Measurements from ENCODE around the gene SCFD2. TPM values are rescaled to one million over a fixed set of nuclear protein-coding genes. Genes with fewer than 3 reads are reported as not detected.

Gene SCFD2
- polyA plus RNA-seq, 4 donors, result 13.3 to 14.3 (median 13.4) TPM

DNA sequence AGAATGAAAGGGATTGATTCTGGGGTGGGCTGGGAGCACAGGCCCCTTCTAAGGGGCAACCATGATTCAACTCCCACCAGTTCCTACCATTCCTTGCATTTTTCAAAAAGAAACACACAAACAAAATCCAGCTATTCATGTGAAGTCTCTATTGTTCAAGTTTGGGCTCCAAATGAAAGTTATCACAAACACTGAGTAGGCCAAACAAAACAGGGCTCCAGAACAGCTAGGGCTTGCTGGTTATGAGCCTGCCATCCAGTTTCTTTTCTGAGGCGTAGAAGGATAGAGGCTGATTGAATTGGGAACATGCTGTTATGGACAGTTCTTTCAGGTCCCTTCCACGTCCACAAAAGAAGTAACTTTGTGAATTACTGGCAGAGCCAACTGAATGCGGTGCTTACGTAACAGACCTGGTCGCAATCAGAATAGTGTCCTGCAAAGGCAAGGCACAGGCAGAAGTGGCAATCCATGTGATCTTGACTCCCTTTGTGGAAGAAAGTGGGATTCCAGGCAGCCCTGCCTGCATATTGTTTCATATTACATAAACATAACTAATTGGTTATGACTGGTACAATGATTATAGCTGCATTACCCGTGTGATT is 244.5 kb downstream of the SCFD2 start:
- DNase-seq (ENCODE audit: low read depth in 4 of 4, low spot score in 3 of 4), result no peak

DNA sequence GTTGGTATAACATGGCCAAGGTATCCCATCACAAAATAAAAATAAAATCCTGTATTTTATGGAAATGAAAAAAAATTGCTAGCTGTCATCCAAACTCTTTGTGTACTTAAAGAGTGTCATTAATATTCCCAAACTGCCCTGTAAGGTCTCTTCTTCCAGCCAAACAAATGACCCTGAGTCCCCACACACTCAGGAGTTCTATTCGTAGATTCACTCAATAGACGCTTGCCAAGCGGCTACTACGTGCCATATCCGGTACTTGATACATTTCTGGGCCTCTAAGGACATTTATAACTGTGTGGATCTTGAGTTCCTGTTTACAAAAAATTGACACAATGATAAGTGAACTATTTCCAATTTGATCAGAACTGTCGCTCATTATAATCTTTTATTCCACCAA is 245.1 kb downstream of the SCFD2 start:
- no peak for DNase-seq (ENCODE audit: low read depth in 4 of 4, low spot score in 3 of 4)

DNA sequence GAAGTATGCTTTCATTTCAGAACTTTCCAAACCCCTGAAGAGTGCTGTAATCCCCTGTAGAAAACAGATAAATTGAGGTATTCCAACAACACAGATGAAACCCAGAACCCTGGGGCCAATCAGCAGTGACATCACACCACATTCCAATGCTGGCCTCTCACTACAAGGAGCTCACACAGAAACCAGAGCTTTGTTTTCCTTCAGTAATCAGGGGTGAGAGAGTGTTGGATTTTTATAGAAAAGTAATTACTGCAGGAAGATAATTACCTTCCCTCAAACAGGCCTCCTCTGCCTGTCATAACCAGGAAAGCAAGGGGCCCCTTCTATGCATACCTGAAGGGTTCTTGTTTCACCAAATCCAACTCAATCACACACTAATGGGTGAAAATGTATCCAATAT is 246.2 kb downstream of the SCFD2 start:
- DNase-seq (ENCODE audit: low read depth in 4 of 4, low spot score in 3 of 4), result peak in 2 of 4 donors; percentile 29 to 38

DNA sequence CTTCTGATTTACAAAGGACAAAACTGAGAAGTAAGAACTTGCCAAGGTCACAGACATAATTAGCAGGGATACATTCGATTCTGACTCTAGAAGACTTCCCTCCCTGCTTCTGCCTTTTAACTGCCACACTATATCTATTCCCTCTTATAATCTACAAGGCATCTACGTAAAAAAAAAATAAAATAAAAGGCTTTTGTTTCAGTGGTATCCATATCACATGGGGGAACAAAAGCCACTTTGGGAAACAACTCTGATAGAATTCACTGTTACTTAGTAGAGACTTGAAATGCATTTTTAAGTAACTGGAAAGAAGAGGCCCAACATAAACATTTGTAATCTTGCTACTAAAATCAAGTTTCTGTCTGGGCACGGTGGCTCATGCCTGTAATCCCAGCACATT is 247.2 kb downstream of the SCFD2 start:
- no peak for DNase-seq (ENCODE audit: low read depth in 4 of 4, low spot score in 3 of 4)

DNA sequence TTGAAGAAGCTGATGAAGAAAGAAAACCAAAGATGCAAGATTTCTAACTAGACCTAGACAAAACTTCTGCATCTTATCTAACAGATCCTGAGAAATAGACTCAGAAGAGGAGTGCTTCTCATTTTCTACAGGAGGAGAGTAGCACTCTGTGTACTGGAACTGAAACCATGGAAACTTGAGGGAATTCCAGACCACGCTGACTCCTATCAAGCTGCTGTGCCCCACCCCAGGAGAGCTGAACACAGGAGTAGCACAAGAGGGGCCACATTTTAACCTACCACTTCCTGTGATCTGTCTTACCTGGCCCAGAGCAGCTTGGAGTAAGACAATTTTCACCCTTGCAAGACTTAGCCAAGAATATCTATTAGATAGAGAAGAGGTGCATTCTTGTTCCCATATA is 248.9 kb downstream of the SCFD2 start:
- no peak for DNase-seq (ENCODE audit: low read depth in 4 of 4, low spot score in 3 of 4)

DNA sequence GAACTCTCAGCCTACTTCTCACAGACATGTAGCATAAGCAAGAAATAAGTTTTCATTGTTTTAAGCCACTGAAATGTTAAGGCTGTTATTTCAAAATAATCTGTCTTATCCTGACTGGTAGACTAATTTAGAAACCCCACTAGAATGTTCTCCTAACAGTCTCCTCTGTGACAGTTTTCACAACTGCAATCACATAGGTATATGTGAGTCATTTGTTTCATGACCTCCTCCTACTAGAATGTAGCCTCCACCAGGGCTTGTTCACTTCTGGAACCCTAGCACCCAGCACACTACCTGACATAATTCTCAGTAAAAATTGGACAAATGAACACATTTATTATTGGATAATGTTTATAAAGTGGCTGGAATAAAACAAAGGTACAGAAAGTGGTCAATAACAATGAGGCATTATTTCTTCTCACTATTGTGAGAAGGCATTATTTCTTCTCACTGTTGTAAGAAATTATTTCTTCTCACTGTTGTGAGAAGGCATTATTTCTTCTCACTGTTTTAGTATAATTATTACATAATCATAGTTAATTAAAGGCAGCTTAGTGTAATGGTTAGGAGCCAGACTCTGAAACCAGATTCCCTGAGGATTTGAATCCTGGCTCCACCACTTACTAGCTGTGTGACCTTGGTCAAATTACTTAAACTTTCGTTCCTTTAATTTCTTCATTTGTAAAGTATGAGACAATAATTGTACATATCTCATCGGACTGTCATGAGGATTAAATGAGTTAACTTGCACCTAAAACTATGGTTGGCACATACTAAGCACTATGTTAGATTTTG is 252.2 kb downstream of the SCFD2 start:
- no peak for DNase-seq (ENCODE audit: low read depth in 4 of 4, low spot score in 3 of 4)

DNA sequence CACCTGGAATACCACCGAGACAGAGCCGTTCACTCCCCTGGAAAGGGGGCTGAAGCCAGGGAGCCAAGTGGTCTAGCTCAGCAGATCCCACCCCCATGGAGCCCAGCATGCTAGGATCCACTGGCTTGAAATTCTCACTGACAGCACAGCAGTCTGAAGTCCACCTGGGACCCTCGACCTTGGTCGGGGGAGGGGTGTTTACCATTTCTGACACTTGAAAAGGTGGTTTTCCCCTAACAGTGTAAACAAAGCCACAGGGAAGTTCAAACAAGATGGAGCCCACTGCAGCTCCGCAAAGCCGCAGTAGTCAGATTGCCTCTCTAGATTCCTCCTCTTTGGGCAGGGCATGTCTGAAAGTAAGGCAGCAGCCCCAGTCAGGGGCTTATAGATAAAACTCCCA is 260.5 kb downstream of the SCFD2 start:
- DNase-seq (ENCODE audit: low read depth in 4 of 4, low spot score in 3 of 4), result no peak

DNA sequence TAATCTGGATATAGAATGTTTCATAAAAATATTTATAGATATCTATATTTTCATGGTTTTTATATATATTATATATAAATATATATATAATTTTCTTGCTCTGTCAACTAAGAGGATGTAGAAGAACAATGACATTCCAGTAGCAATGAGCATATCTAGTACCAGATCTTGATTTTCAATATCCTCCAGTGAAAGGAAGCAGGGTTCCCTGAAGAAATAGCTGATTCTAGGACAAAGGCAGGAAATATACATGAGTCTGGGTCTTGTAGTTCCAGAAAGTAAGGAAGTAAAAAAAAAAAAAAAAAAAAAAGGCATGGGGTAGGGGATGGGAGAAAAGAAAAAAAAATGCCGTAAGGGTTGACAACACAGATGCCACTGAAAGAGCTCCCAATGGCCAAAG is 262.4 kb downstream of the SCFD2 start:
- DNase-seq (ENCODE audit: low read depth in 4 of 4, low spot score in 3 of 4), result no peak

DNA sequence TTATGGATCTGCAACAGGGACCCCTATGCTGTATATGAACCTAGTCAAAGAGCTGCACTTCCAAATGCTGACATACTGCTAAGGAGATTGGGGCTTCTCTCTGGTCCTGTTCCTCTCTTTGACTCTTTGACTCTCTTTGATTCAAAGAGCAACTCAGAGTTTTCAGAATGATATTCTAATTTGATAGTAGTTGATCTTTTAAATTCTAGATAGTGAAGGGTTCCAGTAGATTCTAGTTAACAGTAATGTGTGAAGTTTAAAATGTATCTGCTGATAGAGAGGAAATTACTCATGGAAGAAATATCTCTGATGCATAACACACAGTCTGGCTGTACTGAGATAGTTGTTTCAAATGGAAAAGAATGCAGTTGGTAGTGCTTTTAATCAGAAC is 264.7 kb downstream of the SCFD2 start:
- DNase-seq (ENCODE audit: low read depth in 4 of 4, low spot score in 3 of 4), result no peak

DNA sequence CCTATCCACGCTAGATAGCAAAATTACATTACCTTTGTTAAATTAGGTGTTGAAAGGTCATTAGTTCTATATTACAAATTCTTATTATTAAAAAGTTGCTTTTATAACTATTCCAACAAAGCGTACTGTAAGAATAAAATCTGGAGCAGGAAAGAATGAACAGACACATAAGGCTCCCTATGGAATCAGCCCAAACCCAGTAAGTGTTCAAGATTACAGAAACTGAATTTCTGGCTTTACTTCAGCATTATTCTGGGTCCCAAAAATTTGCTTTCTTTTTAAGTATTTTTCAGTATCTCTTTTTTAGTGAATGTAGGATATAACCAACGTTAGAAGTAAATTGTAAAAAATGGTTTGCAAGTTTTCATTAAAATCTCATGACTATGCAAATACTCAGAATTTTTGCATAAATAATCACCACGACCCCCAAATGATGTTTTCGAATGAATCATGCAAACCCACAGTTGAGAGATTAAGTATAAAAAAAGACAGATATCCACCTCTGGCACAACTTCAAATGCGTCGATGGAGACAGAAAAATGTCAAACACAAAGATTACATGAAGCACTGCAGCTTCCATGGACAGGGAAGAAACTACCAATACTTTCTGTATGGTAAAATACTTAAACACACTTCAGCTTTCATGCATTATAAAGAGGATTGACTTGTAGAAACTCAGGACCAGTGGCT is 265.2 kb downstream of the SCFD2 start:
- no peak for DNase-seq (ENCODE audit: low read depth in 4 of 4, low spot score in 3 of 4)

DNA sequence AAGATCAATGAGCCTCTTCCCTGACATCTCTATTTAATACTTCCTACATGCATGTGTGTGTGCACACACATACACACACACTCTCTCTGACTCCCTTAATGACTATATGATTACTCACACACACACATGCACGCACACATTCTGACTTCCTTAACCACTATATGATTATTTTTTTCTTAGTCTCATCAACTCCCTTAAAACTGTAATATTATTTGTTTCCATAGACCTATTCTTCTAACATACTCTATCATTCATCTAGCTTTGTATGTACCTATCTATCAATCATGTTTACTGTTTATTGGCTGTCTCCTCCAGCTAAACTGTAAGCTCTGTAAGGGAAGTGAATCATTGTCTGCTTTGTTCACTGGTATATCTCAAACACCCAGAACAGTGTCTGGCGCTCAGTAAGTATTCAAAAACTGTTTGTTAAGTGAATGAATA is 267.2 kb downstream of the SCFD2 start:
- DNase-seq (ENCODE audit: low read depth in 4 of 4, low spot score in 3 of 4), result no peak

DNA sequence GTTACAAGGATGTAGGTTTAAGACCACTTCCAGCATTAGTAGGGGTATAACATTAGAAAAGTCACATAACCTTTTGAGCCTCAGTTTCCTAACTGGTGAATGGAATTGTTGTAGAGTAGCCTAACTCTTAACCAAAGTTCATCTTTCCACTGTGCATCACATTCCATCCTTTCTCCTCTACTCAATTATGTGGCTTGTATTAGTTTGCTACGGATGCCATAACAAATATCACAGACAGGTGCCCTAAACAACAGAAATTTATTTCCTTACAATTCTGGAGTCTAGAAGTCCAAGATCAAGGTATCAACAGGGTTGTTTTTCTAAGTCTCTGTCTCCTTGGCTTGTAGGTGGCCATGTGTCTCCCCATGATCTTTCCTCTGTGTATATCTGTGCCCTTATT is 271.8 kb downstream of the SCFD2 start:
- DNase-seq (ENCODE audit: low read depth in 4 of 4, low spot score in 3 of 4), result no peak

DNA sequence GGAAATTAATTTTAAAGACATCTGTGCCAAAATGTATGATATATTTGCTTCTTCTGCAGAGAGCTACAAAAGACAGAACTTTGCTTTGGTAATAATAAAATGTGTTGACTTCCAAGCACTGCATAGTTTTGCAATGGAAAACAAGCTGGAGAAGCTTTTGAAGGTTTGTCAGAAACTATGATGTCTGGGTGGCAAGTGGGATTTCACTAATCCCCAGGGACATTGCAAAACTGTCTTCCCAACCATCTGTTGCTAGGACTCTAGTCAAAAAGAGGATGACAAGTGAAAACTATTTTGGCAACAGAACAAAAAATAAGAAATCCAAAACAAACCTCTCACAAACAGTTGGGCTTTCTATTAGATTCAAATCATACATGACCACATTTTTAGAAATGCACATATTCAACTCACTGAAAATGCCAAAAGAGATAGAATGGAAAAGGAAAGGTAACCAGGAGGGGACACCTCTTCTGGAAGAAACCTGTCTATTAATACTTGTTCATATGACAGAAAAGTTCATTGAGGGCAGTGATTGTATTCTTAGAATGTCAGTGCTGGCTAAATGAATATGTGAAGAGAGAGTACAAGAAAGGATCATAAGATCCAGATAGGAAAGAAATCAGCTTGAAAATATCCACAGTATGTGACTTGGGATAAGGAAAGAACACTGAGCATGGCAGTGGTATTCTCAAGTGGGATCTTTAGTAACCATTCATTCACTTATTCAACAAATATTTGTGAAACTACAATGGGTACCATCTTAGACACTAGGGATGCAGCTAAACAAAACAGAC is 275.7 kb downstream of the SCFD2 start:
- no peak for DNase-seq (ENCODE audit: low read depth in 4 of 4, low spot score in 3 of 4)

DNA sequence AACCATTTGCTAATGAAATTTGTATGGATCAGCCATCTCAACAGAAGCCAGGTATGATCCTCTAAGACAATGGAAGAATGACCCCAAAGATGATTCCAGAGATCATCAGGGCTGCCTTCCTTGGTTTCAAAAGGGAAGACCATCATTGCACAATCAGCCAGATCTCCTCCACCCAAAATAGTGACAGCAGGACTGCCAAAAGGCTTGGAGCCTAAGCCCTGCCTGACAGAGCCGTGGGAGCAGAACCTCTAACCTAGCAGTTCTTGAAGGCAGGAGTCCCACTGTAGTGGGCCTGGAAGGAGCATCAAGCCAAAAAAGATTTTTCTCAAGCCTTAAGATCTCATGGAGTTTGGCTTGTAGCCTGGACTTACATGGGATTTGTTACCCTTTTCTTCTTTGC is 277.7 kb downstream of the SCFD2 start:
- DNase-seq (ENCODE audit: low read depth in 4 of 4, low spot score in 3 of 4), result no peak

DNA sequence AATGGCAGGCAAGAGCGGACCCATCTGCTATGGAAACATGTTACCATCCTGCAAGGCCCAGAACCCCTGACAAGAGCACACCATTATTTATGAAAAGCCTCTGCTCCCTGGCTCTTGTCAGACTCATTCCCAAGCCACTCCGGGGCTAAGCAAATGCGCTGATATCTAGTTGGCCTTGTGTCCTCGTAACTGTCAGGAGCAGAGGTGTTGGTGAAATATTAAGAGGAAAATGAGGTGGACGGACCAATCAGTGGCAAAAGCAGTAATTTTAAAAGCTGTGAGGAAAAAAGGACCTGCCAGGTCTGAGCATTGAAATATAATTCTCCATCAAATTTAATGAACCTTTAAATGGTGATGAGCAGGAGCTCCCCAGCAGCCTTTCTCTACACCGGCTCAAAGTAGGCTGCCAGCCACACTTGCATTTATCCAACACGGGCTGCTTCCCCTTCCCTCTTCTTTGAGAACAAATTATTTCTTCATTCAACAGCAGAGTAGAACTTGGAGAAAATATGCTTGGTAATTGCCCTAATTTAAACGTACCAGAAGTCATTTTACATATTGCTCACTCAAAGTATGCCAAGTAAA is 289.4 kb downstream of the SCFD2 start:
- no peak for DNase-seq (ENCODE audit: low read depth in 4 of 4, low spot score in 3 of 4)

DNA sequence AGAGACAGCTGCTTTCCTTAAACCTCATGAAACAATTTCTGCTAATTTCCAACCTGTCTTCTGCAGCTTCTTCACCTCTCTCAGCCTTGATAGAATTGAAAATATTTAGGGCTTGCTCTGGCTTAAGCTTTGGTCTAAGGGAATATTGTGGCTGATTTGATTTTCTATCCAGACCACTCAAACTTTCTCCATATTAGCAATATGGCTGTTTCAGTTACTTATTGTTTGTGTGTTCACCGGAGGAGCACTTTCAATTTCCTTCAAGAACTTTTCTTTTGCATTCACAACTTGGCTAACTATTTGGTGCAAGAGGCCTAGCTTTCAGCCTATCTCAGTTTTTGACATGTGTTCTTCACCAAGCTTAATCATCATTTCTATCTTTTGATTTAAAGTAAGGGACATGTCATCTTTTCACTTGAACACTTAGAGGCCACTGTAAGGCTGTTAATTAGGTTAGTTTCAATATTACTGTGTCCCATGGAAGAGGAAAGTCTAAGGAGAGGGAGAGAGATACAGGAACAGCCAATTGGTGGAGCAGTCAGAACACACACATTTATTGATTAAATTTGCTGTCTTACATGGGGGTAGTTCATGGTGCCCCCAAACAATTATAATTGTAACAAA is 290.6 kb downstream of the SCFD2 start:
- DNase-seq (ENCODE audit: low read depth in 4 of 4, low spot score in 3 of 4), result no peak

DNA sequence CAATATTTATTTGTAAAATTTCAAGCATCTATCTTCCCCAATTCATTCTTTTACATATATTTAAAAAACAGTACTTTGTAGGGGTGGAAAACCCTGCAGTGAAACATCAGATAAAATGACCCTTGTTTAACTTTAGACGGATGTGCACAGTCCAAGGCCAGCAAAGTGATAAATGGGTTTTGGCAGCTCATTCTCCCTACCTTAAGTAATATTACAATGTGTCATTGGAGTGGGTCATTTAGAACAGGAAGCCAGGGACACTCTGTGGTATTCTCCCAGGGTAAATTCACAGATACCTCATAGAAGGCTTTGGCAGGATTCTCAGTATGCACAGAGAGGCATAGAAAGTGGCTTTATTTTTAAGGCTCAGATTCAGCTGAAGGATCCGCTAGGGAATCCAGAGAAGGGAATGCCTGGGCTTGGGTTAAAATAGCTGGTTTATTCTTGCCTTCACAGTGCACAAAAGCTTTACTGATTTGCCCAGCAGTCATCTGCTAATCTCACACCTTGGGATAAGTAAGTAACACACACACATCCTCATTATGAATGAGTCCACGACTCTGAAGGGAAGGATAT is 297.0 kb downstream of the SCFD2 start:
- no peak for DNase-seq (ENCODE audit: low read depth in 4 of 4, low spot score in 3 of 4)

DNA sequence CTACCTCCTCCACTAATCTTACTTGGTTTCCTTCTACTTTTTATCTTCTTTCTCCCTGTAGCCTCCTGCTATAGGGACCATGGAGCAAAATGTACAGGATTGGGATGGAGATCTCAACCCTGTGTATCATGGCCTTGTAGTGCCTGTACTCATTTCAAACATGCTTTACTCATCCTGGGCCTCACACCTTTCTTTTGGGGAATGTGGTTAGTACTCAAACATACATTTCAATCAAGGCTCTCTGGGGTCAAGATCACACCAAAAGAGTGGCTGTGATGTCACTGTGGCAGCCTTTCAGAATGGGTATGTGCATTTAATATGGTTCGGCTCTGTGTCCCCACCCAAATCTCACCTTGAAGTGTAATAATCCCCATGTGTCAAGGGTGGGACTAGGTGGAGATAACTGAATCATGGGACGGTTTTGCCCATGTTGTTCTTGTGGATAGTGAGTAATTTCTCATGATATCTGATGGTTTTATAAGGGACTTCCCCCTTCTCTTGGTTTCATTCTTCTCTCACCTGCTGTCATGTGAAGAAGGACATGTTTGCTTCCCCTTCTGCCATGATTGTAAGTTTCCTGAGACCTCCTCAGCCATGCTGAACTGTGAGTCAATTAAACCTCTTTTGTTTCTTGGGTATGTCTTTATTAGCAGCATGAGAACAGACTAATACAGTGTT is 298.6 kb downstream of the SCFD2 start:
- DNase-seq (ENCODE audit: low read depth in 4 of 4, low spot score in 3 of 4), result no peak

DNA sequence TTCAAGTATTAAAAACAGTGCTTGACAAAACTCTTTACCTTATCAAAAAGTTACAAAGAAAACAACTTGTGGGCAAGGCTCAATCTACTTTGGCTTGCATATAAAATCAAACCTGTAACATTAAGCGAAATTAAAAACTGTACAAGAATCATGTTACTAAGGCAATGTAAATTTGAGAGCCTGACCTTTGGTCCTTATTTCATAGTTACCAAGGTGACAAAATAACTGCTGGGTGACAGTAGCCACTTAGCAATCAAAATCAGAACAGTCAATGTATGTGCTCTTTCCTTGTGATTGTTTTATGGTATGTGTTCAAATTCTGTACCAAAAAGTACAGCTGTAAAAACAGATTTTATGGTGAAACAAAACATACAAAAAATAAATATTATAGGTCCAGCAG is 299.7 kb downstream of the SCFD2 start:
- no peak for DNase-seq (ENCODE audit: low read depth in 4 of 4, low spot score in 3 of 4)

Data from right renal pelvis (tissue), 4 donors.